ENCODE measurements around the gene HECTD4.
"Not testable (repeated sequence)": the region's sequence is repeated elsewhere in the genome, so short reads cannot be mapped to it uniquely, and the experiment has no call there.

Gene HECTD4

DNA sequence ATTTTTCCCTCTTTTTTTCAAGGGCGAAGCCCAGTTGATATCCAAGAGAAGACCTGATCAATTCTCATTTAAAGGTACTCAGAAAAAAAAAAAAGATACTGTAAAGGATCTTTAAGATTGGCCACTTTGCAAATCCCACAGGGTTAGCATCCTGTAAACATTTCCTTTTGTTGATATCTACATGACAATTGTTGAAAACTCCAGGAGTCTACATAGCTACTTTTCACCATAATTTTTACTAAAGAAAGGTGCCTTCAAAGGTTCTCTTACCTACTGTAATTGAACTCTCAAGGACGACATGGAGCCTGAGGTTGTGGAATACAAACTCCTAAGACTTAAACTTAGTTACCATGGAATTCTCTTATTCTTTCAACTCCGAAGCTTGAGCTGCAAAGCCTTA lies 125.5 kb downstream of the HECTD4 start:
- no peak for DNase-seq

DNA sequence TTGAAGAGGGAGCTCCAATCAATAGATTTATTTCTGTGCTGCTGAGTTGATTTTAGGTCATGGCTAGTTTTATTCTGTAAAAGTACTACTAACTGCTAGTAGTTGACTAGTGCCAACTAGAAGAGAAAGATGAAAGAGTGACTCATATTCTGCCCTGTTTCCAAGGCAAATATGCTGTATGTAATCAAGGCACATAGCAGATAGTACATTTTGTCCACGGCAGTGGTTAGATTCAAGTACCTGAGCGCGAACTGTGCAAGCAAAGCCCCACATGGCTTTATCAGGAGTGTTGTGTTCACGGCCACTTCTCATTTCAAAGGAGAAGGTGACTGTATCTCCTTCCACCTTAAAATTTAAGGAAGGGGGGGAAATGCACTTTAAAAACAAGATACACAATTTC lies 130.0 kb downstream of the HECTD4 start:
- no peak for DNase-seq

DNA sequence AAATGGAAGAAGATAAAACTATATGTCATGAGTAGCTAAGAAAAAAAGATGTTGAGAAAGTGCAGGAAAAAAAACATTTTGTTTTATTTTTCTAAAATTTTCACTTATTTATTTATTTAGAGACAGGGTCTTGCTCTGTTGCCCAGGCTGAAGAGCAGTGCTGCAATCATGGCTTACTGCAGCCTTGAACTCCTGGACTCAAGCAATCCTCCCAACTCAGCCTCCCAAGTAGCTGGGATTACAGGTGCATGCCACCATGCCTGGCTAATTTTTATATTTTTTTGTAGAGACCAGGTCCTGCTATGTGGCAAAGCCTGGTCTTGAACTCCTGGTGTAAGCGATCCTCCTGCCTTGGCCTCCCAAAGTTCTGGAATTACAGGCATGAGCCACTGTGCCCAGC lies 137.3 kb downstream of the HECTD4 start:
- not testable (repeated sequence) for DNase-seq

DNA sequence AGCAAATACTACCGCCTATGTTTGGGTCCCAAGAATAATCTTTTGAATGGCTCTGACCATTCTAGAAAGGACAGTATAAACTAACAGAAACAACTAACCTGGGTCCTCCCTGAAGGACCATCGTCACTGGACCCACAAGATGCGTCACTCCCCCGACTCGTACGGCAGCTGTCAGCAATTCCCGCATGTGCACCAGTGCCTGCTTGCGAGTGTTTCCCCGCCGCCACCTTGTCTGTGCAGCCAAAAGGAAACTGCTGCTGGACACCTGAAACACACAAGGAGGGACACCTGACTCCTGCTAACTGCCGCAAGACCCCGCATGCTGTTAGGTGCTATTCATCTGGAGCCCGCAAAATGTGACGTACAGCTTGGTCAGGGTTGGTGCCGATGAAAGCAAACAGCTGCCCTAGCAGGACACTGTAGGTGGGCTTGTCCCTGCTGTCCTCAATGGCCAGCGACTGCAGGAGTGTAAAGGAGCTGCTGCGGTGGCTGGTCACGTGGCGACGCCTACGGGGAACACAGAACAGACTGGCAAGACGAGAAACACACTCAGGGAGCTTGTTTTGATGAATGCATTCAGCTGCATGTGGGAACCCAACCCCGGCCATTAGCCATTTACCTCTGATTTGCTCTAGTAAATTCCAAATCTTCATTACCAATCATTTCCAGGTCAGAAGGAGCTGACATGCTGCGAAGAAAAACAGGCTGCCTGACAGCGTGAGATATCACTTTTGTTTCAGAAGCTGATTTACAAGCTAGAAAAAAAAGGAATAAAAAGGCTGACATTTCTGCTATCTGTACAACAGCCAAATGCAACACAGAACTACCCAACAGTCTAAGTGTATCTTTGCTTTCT lies 138.7 kb downstream of the HECTD4 start:
- DNase-seq = no peak

DNA sequence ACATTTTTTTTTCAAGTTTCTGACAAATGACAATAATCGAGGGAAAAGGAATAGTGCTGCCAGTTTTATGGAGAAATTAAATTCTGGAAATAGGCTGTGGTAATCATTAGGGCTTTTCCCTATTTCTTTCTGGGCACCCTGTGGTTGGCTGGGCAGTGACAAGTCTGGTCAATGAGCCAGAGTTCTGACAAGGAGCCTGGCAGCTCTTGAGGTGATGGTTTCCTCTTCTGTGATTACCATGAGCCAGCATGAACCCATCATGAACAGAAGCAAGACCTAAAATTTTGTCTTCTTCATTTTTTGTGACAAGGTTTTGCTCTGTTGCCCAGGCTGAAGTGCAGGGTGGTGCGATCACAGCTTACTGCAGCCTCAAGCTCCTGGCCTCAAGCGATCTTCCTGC lies 141.1 kb downstream of the HECTD4 start:
- DNase-seq = no peak

DNA sequence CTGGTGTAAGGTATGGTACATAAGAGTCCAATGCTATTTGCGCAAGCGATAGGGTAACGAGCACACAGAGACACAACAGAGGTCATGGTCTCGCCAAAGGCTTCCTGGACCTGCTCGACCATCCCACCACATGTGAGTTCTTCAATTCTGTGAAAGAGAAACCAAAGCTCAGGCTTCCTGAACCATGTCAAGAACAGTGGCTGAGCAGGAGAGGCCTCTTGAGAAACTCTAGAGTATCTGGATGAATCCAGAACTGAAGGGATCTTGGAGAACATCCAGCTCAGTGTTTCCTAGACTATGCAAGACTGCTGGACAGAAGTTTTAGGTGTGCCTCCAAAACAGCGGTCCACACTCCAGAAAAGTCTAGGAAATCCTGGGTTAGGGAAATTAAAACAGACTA lies 142.3 kb downstream of the HECTD4 start:
- DNase-seq = no peak

DNA sequence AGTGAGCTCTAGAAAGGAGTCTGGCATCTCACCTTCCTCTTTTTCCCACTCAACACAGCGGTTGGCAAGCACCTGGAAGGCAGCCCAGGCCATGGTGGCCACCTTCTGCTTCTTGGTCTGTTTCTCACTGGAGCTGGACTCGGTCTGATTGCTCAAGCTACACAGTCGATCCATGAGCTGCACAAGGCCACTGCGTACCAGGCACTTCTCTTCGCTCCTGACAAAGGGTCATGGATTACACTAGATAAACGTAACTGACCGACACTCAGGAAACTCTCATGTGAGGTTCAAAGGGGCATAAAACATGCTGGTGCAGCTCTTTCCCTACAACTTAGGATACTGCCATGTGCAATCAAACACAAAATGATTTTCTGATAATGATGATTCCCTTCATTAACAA lies 143.2 kb downstream of the HECTD4 start:
- DNase-seq = no peak

DNA sequence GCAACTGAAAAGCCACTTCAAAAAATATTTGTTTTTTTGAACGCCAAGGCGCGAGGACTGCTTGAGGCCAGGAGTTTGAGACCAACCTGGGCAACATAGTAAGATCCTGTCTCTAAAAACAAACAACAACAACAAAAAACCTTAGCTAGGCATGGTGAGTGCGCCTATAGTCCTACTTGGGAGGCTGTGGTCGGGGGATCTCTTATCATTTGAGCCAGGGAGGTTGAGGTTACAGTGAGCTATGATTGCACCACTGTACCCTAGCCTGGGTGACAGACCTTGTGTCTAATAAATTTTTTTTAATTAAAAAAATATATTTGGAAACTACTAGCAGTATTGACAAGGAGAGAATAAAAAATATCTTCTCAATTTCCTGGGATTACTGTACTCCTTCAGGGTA lies 143.8 kb downstream of the HECTD4 start:
- no peak for DNase-seq

DNA sequence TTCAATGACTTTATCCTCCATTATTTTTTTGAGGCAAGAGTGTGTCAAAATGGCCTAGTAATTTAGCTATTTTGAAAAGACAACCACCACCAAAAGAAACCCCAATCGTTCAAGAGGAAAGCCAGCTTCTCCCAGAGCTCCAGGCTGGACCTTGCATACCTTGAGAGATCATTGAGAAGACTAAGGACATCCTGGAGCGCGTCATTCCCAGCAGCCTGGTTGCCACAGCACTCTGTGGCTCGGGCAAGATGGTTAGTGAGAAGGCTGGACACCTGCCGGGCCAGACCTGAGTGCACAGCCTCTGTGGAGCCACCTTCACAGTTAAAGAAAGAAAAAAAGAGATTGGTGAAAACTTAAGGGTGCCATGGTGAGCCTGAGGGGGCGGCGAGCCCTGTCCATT lies 145.4 kb downstream of the HECTD4 start:
- no peak for DNase-seq

DNA sequence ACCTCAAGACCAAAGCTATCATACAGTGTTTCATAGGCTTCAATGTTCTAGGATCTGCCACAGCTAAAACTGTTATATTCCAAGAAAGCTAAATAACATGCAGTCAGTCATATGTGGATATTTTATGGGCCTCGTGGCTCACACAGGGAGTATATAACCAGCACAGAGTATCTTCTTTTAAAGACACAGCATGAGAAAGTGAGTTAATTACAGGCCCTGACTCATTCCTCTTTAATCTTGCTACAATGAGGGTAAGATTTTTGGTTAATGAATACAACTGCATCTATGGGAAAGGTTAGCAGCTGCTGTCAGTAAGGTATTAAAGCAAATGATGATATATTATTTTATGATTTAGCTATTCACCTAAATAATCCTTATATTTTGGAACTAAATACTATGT lies 145.8 kb downstream of the HECTD4 start:
- no peak for DNase-seq

DNA sequence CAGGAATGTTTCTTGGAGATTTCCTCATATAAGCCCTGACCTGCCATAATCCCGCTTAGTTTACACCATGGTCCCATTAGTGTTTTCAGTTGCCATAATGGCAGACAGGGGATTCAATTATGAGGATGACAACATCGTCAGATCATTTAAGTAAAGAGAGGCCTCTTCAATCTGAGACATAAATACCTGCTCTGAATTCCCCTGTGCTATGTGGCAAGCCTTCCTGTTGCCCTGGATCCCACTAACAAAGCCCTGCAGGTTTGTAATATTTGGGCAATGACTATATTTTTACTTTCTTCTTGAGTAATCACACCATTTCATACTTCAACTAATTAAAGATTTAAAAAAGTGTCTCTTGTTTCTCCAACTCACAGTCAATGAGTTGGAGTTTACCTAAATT lies 147.9 kb downstream of the HECTD4 start:
- DNase-seq = no peak

DNA sequence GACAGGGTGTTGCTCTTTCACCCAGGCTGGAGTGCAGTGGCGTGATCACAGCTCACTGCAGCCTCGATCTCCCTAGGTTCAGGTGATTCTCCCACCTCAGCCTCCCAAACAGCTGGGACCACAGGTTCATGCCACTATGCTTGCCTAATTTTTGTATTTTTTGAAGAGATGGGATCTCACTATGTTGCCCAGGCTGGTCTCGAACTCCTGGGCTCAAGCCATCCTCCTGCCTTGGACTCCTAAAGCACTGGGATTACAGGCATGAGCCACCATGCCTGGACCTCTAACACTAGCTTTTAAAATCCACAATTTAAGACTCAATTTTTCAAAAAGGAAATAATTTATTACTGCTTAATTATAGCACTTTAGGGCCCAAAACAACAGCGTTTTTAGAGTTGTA lies 149.0 kb downstream of the HECTD4 start:
- no peak for DNase-seq

DNA sequence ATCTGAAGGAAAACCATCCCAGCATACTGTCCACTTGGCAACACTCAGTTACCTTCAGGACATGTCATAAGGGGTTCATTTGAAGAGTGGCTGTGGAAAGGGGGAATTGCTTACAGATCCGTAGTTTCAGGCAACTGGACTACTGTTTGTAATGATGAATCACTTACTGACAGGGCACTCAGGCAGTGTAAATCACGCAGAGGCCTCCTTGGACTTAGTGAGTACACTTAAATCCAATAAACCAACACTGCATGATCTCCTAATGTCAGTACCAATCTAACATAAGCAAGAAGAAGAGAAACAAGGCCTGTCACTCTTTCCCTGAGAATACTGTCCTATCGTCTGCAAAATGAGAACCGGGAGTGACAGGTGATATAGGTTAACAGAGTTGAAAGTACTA lies 152.1 kb downstream of the HECTD4 start:
- no peak for DNase-seq

DNA sequence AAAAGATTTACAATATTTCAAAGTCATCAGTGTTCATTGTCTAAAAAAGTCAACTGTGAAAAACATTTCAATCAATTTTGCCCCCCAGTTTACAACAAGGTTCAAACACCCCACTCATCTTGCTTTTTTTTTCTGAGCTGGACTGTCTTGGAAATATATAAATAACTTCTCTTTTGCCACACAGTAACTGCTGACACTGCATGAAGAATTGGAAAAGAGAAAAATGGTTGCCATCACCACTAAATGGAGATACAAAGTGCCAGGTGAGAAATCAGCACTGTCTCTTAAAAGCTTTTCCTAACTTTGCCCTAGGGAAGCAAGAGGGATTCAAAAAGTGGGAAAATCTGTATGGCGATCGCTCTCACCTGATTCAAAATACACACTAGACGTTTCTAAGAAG lies 155.5 kb downstream of the HECTD4 start:
- DNase-seq = no peak

DNA sequence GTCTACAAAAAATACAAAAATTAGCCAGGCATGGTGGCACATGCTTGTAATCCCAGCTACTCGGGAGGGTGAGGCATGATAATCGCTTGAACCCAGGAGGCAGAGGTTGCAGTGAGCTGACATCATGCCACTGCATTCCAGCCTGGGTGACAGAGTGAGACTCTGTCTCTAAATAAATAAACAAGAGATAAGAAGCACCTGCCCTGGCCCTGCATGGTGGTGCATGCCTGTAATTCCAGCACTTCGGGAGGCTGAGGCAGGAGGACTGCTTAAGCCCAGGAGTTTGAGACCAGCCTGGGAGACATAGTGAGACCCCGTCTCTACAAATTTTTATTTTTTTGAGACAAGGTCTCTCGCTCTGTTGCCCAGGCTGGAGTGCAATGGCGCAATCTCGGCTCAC lies 161.6 kb downstream of the HECTD4 start:
- DNase-seq = not testable (repeated sequence)

DNA sequence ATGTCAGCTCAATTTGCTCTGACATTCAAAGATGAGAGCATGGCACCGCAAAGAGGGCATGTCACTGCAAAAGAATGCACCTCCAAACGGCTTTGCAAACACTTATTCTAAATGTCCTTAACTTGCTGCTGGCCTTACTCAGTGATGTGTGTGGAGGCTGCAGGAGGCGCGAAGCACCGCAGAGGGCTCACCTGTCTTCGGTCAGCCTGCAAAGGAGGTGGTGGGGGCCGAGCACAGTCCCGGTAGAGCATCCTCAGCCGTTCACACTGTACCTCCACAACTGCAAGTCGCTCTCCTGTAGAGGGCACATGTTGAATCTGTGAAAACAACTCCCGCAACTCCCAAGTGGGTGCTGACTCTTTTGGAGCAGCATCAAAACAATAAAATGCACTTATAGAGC lies 163.0 kb downstream of the HECTD4 start:
- no peak for DNase-seq

DNA sequence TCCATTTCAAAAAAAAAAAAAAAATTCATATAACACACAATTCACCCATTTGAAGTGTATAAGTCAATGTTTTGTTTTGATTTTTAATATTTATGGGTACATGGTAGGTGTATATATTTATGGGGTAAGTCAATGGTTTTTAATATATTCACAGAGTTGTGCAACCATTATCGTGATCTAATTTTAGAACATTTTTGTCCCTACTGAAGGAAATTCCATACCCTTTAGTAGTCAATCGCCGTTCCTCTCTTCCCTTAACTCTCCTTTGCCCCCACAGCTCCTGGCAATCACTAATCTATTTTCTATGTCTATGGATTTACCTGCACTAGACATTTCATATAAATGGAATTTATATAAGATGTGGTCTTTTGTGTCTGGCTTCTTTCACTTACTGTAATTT lies 164.1 kb downstream of the HECTD4 start:
- no peak for DNase-seq

DNA sequence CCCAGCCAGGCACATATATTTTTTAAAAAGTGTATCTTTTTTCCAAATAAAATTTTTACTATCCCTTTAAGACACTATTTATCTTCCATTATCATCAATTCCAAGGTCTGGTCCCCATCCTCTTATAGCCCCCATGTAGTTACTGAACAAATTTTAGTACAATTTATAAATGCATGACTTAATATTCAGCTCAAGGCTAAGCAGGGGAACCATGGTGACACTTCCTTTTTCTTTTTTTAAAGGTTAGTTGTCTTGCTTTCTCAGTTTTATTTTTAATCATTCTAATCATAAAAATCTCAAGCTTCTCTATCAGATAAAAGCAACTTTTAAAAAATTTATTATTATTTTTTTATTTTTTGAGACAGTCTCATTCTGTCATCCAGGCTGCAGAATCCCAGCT lies 164.6 kb downstream of the HECTD4 start:
- DNase-seq = no peak

DNA sequence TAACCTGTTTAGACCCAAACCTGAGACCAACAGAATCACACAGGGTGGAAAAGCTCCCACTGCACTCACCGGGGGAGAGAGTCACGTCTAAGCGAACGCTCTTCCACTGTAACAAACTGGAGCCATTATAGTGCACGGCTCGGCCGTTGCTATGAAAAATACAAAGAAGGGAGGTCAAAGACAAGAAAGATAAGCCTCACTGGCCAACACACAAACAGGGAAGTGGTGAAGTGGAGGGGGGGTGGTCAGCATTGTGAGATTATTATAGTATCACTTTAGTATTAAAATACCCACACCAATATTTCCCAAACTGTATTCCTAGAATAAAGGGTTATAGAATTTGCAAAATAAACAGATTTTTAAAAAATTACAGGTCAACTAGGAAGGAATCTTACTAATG lies 166.0 kb downstream of the HECTD4 start:
- no peak for DNase-seq

DNA sequence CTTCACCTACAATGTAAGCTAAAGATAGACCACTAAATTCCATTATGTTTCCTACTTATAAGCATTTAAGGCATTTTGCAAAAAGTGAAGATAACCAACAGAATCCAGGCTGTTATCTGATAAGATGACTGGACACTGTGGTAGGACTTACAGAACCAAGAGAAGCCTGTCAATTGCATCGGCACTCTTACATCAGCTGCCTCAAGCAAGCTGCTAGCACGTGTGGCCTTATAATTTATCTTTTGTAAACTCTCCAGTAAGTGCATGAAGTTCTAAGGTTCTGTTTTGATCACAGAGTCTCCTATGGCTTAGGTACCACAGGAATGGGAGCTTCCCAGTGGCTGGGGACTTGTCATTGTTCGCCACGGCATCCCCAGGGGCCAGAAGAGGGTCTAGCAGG lies 168.2 kb downstream of the HECTD4 start:
- DNase-seq = no peak

DNA sequence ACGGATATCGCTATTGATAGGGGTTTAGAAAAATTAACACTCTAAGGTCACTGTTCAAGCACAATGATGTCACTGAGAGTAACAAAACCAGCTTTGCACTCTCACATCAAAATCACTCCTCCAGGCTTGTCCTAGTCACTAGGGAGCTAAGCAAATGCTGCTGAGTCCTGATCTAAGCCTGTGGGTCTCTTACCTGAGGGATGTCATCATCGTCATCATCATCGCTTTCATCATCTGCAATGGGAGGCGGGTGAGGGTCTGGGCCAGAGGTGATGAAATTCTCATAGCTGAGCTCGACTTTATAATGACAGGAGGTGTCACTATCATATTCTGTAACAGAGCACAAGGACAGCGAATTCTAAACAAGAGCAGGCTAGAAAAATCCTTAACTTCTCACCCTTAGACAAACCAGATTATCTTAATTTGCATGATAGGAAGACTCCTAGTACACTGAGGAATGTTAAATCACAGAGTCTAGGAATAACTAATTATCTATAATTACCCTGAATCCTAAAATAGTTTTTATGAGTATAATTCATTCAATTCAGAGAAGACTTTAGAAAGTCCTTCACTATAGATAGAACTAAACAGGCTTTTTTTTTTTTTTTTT lies 173.8 kb downstream of the HECTD4 start:
- no peak for DNase-seq

DNA sequence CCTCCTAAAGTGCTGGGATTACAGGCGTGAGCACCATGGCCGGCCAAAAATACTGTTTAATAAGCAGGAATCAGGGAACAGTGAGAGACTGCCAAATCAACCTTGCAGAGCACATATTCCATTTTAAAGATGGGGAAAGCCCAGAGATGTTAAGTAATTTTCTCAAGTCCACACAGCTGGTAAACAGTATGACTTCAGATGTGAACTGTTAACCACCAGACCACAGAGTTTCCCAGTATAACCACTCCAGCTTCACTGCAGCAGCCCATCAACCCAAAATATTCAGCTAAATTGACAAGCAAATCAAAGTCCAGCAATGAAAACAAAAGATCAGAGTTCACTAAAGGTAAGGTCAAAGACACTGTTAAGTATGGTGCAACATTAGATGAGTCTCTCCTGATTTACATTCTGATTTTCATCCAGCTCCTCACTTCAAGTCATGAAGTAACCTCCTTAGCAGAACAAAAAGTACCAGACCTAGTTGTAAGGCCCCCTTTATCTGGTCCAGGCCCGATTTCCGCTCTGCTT lies 174.8 kb downstream of the HECTD4 start:
- DNase-seq = no peak

DNA sequence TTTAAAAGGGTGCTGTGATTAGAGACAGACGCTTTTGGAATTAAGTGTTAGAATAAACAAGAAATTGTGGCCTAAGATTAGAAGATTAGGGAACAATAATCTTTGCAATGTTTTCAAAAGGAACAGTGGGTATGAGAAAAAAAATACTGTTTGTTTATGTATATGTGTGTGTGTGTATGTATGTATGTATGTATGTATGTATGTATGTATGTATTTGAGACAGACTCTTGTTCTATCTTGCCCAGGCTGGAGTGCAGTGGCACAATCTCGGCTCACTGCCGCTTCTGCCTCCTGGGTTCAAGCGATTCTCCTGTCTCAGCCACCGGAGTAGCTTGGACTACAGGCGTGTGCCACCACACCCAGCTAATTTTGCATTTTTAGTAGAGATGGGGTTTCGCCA lies 175.3 kb downstream of the HECTD4 start:
- no peak for DNase-seq

DNA sequence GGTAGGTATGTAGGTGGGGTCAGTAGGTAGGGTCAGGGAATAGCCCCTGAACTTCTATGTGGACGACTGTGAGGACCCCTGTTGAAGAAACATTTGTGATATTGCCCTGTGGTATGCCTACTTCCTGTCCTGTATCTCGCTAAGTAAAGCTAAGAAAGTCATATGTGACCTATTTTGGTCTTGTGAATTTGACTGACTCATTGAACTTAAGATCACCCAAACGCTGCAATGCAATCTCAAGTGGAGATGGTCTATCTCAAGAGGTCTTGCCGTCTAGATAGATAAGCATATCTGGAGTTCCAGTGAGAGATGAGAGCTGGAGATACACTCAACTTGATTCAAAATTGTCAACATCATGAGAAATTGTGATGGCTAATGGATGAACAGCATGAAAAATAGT lies 183.1 kb downstream of the HECTD4 start:
- no peak for DNase-seq

All from activated CD4-positive, alpha-beta T cell treated with anti-CD3 and anti-CD28 coated beads, Interleukin-2, amount 50 U/mL, for 48 hours (primary cell).